NK-92 (cell line): ENCODE measurements around the gene GNAT1.

Source experiments
- DNase-seq: peaks from one replicate; lab custom pipeline; 2025; ENCODE audit not compliant: unreplicated experiment; lab: John Stamatoyannopoulos, UW

GNAT1 gene

GRCh38 chr3:50162034-50162883, 29.2 kb upstream of the GNAT1 start:
- no peak for DNase-seq

GRCh38 chr3:50163572-50164455, 27.6 kb upstream of the GNAT1 start:
- no peak for DNase-seq

GRCh38 chr3:50164481-50164880, 26.9 kb upstream of the GNAT1 start:
- DNase-seq: no peak

- DNase-seq: no peak
Measured at GRCh38 chr3:50164984-50165909, 26.2 kb upstream of the GNAT1 start.

- DNase-seq: no peak
Measured at GRCh38 chr3:50165910-50166538, 25.4 kb upstream of the GNAT1 start.

- DNase-seq: no peak
Measured at GRCh38 chr3:50166620-50167019, 24.8 kb upstream of the GNAT1 start.

- no peak for DNase-seq
Measured at GRCh38 chr3:50167069-50167840, 24.2 kb upstream of the GNAT1 start.

GRCh38 chr3:50167841-50168209, 23.6 kb upstream of the GNAT1 start:
- DNase-seq: no peak

GRCh38 chr3:50168388-50168787, 23.0 kb upstream of the GNAT1 start:
- no peak for DNase-seq

GRCh38 chr3:50168791-50169190, 22.6 kb upstream of the GNAT1 start:
- no peak for DNase-seq

- DNase-seq: no peak
Measured at GRCh38 chr3:50169232-50169832, 22.1 kb upstream of the GNAT1 start.

GRCh38 chr3:50169858-50170257, 21.6 kb upstream of the GNAT1 start:
- no peak for DNase-seq

GRCh38 chr3:50170689-50171088, 20.7 kb upstream of the GNAT1 start:
- no peak for DNase-seq

GRCh38 chr3:50171540-50172301, 19.7 kb upstream of the GNAT1 start:
- DNase-seq: no peak

GRCh38 chr3:50172626-50173220, 18.7 kb upstream of the GNAT1 start:
- no peak for DNase-seq

GRCh38 chr3:50173685-50174516, 17.5 kb upstream of the GNAT1 start:
- DNase-seq: no peak

GRCh38 chr3:50174517-50174895, 16.9 kb upstream of the GNAT1 start:
- no peak for DNase-seq
